BLaER1 treated with 17β-estradiol and CSF1 and Interleukin-3, amounts not matched to agents 10 nM and 100 nM (cell line): Measurements from ENCODE around the gene MPL.

Source experiments
- H3K27ac ChIP-seq, 11 experiments: shearing (Covaris generic); formaldehyde crosslinking; 2 replicates each; pipeline ENCODE4 v1.8.1; 2022
- H3K27me3 ChIP-seq, 11 experiments: shearing (Covaris generic); formaldehyde crosslinking; 2 replicates each; pipeline ENCODE4 v1.8.1; 2022
- H3K36me3 ChIP-seq, 11 experiments: shearing (Covaris generic); formaldehyde crosslinking; 2 replicates each; pipeline ENCODE4 v1.8.1; 2022
- H3K4me1 ChIP-seq, 10 experiments: shearing (Covaris generic); formaldehyde crosslinking; 2 replicates each; pipeline ENCODE4 v1.8.1; 2022
- H3K4me2 ChIP-seq, 11 experiments: shearing (Covaris generic); formaldehyde crosslinking; 2 replicates each; pipeline ENCODE4 v1.8.1; 2022
- H3K4me3 ChIP-seq, 10 experiments: shearing (Covaris generic); formaldehyde crosslinking; 2 replicates each; pipeline ENCODE4 v1.8.1; 2022
- H3K9ac ChIP-seq, 11 experiments: shearing (Covaris generic); formaldehyde crosslinking; 2 replicates each; pipeline ENCODE4 v1.8.1; 2022
- H3K9me3 ChIP-seq, 11 experiments: shearing (Covaris generic); formaldehyde crosslinking; replicated peaks in 1 of 11; 2 replicates each; pipeline ENCODE4 v1.8.1; 2022
- H4K20me1 ChIP-seq, 11 experiments: shearing (Covaris generic); formaldehyde crosslinking; 2 replicates each; pipeline ENCODE4 v1.8.1; 2022
- Cebpa-rat ChIP-seq, 11 experiments: shearing (Covaris generic); IDR thresholded peaks; 2 replicates each; pipeline ENCODE4 v1.8.1; 2022

Gene MPL

GRCh38 chr1:43317817-43318471 is 19.7 kb upstream of the MPL start:
- Histone ChIP-seq H3K27me3 (no peaks in the 10 kb centered on the region), H3K4me2 (no peak overlapping the region), H3K4me3 (no peak overlapping the region), H3K36me3 (peaks cover 0 to 38% (median 0%) of the 10 kb centered on the region in 11 experiments; a peak in 4 of 22 replicates), H3K4me1 (no peaks in the 10 kb centered on the region), H3K9ac (no peak overlapping the region), H4K20me1 (no peaks in the 10 kb centered on the region), H3K27ac (no peak overlapping the region), H3K9me3 (0 out of 22 replicates have a peak, but pooled peaks cover 0 to 4% (median 0%) of the 10 kb centered on the region in 11 experiments)
- TF ChIP-seq Cebpa-rat (IDR thresholded peaks at IDR 0.05) = no peak

- no peak for TF ChIP-seq Cebpa-rat (IDR thresholded peaks at IDR 0.05)
- peaks cover 0 to 5% (median 3%) of the 10 kb centered on the region in 10 experiments; a peak in 13 of 20 replicates for H3K4me1 ChIP-seq
- H3K4me2 ChIP-seq = no peak overlapping the region
- H4K20me1 ChIP-seq = no peaks in the 10 kb centered on the region
- H3K9me3 ChIP-seq = 0 out of 22 replicates have a peak, but pooled peaks cover 0 to 5% (median 0%) of the 10 kb centered on the region in 11 experiments
- no peak overlapping the region for H3K27ac ChIP-seq
- no peak overlapping the region for H3K9ac ChIP-seq
- peaks cover 0 to 30% (median 0%) of the 10 kb centered on the region in 11 experiments; a peak in 4 of 22 replicates for H3K36me3 ChIP-seq
- no peak overlapping the region for H3K4me3 ChIP-seq
- no peaks in the 10 kb centered on the region for H3K27me3 ChIP-seq
Observed at GRCh38 chr1:43318831-43319230, 18.8 kb upstream of the MPL start.

GRCh38 chr1:43319288-43319687 is 18.3 kb upstream of the MPL start:
- Histone ChIP-seq H3K27me3 (no peaks in the 10 kb centered on the region), H3K9ac (no peak overlapping the region), H3K4me1 (peaks cover 3 to 9% (median 7%) of the 10 kb centered on the region in 10 experiments; a peak in 18 of 20 replicates), H3K36me3 (peaks cover 0 to 30% (median 0%) of the 10 kb centered on the region in 11 experiments; a peak in 4 of 22 replicates), H3K4me2 (no peak overlapping the region), H4K20me1 (no peaks in the 10 kb centered on the region), H3K27ac (no peak overlapping the region), H3K9me3 (0 out of 22 replicates have a peak, but pooled peaks cover 0 to 5% (median 0%) of the 10 kb centered on the region in 11 experiments), H3K4me3 (no peak overlapping the region)
- TF ChIP-seq Cebpa-rat (IDR thresholded peaks at IDR 0.05) = no peak

- Histone ChIP-seq H3K4me2 (no peak overlapping the region), H3K27ac (no peak overlapping the region)
Observed at GRCh38 chr1:43319766-43320165, 17.9 kb upstream of the MPL start.

GRCh38 chr1:43321331-43321891 is 16.2 kb upstream of the MPL start:
- Histone ChIP-seq H3K27ac (no peak overlapping the region), H3K9me3 (peaks cover 3 to 20% (median 13%) of the 10 kb centered on the region in 11 experiments; a peak in 17 of 22 replicates), H3K36me3 (peaks cover 0 to 30% (median 0%) of the 10 kb centered on the region in 11 experiments; a peak in 5 of 22 replicates), H3K9ac (no peak overlapping the region), H3K4me3 (no peak overlapping the region), H4K20me1 (no peaks in the 10 kb centered on the region), H3K4me2 (no peak overlapping the region), H3K27me3 (no peaks in the 10 kb centered on the region), H3K4me1 (peaks cover 10 to 18% (median 15%) of the 10 kb centered on the region in 10 experiments; a peak in 19 of 20 replicates)
- TF ChIP-seq Cebpa-rat (IDR thresholded peaks at IDR 0.05) = no peak

More at GRCh38 chr1:43319766-43320165, 17.9 kb upstream of the MPL start:
- H3K4me1 ChIP-seq = peaks cover 7 to 14% (median 12%) of the 10 kb centered on the region in 10 experiments; a peak in 19 of 20 replicates
- H3K9ac ChIP-seq = no peak overlapping the region
- no peak for TF ChIP-seq Cebpa-rat (IDR thresholded peaks at IDR 0.05)
- H3K4me3 ChIP-seq = no peak overlapping the region
- H4K20me1 ChIP-seq = no peaks in the 10 kb centered on the region
- peaks cover 0 to 6% (median 0%) of the 10 kb centered on the region in 11 experiments; a peak in 2 of 22 replicates for H3K9me3 ChIP-seq
- peaks cover 0 to 30% (median 0%) of the 10 kb centered on the region in 11 experiments; a peak in 4 of 22 replicates for H3K36me3 ChIP-seq
- H3K27me3 ChIP-seq = no peaks in the 10 kb centered on the region

GRCh38 chr1:43322506-43322905 is 15.1 kb upstream of the MPL start:
- Histone ChIP-seq H3K4me2 (no peak overlapping the region), H3K4me1 (peaks cover 10 to 18% (median 15%) of the 10 kb centered on the region in 10 experiments; a peak in 19 of 20 replicates), H3K9ac (no peak overlapping the region), H3K27ac (no peak overlapping the region), H3K9me3 (peaks cover 3 to 31% (median 19%) of the 10 kb centered on the region in 11 experiments; a peak in 19 of 22 replicates), H3K36me3 (peaks cover 0 to 30% (median 0%) of the 10 kb centered on the region in 11 experiments; a peak in 5 of 22 replicates), H4K20me1 (no peaks in the 10 kb centered on the region), H3K4me3 (no peak overlapping the region), H3K27me3 (no peaks in the 10 kb centered on the region)
- TF ChIP-seq Cebpa-rat (IDR thresholded peaks at IDR 0.05) = no peak

DNA sequence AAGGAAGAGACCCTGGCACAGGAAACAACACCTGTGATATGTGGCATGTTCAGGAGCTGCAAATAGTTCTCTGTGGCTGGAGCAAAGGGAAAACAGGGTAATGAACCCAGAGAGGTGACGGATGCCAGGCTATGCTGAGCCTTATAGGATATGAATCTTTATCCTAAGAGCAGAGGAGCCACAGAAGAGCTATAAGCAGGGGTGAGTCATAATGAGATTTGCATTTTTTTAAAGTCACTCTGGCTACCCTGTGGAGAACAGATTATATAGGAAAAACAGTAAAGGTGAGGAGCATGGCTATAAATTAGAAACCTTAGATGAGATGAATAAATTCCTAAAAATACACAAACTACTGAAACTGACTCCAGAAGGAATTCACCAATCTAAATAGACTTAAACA is 12.8 kb upstream of the MPL start:
- H3K27ac ChIP-seq = peak overlapping the region in 1 of 11 experiments; percentile 3; a peak in 1 of 22 replicates
- H3K9me3 ChIP-seq = peaks cover 11 to 43% (median 32%) of the 10 kb centered on the region in 11 experiments
- no peak overlapping the region for H3K4me3 ChIP-seq
- H3K36me3 ChIP-seq = peaks cover 0 to 19% (median 0%) of the 10 kb centered on the region in 11 experiments; a peak in 5 of 22 replicates
- no peak for TF ChIP-seq Cebpa-rat (IDR thresholded peaks at IDR 0.05)
- no peak overlapping the region for H3K9ac ChIP-seq
- peak overlapping the region; percentile 26 to 62 (median 45) for H3K4me2 ChIP-seq
- peaks cover 14 to 25% (median 21%) of the 10 kb centered on the region in 10 experiments for H3K4me1 ChIP-seq
- H4K20me1 ChIP-seq = no peaks in the 10 kb centered on the region
- no peaks in the 10 kb centered on the region for H3K27me3 ChIP-seq

GRCh38 chr1:43325381-43325780 is 12.2 kb upstream of the MPL start:
- Histone ChIP-seq H3K9ac (no peak overlapping the region), H3K36me3 (peaks cover 0 to 17% (median 0%) of the 10 kb centered on the region in 11 experiments; a peak in 5 of 22 replicates), H4K20me1 (no peaks in the 10 kb centered on the region), H3K4me1 (peaks cover 19 to 31% (median 26%) of the 10 kb centered on the region in 10 experiments), H3K4me2 (peak overlapping the region in 1 of 11 experiments; percentile 30; a peak in 1 of 22 replicates), H3K27me3 (no peaks in the 10 kb centered on the region), H3K4me3 (no peak overlapping the region), H3K27ac (no peak overlapping the region), H3K9me3 (peaks cover 11 to 43% (median 32%) of the 10 kb centered on the region in 11 experiments)
- no peak for TF ChIP-seq Cebpa-rat (IDR thresholded peaks at IDR 0.05)
